GM10847 (cell line): Measurements from ENCODE around the gene EEPD1.

ENCODE experiments used
- POLR2A ChIP-seq: IDR thresholded peaks from 2 replicates; pipeline ENCODE4 v1.6.1; 2011; ENCODE audit not compliant: insufficient read length; ENCODE audit errors: extremely low read depth

The EEPD1 gene

DNA sequence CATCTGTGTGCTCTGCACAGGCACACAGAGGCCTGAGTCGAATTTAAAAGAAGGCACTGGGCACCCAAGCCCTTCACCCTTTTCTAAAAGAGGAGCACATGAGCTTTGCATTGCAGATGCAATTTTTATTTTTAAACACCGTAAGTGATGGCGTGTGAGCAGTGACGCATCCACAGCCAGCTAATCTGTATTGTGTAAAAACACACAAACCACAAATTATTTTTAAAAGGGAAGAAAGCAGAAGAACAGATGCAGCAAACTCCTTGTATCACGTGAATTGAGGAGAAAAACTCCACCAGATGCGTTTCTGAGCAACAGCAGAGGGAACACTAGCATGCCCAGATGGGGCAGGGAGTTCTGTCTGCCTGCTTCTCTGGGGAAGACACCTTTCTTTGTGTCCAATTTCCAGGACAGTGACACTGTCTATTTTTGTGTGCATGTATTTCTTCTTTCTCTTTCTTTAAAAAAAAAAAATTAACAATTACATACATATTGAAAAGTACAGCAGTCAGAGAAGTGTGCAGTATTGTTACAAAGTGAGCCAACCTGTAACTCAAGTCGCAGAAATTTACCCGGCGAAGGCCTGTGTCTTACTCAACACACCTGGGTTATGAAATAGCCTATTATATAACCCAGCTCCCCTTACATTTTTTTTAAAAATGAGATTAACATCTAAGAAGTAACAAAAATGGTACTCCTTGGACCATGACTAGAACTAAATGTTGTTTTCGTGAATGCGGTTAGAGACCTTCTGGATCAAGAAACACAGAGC, 39.2 kb downstream of the EEPD1 start:
- TF ChIP-seq POLR2A: no peak

DNA sequence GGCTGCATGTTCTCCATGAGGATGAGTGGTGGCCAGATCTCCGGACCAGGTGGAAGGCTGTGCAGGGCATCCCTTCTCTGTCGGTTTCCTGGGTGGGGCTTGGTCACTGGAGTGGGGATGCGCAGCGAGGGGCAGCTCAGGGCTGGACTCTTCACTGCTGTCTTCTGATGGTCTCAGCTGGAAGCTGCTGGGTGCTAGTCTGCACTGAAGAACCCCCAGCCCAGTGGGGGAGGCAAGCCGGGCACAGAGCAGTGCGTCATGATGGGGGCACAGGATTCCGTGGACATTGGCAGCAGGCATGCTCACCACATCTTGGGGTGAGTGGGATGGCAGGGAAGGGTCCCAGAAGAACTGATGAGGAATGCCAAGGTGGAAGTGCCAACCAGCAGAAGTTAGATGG, 39.8 kb downstream of the EEPD1 start:
- TF ChIP-seq POLR2A: no peak

DNA sequence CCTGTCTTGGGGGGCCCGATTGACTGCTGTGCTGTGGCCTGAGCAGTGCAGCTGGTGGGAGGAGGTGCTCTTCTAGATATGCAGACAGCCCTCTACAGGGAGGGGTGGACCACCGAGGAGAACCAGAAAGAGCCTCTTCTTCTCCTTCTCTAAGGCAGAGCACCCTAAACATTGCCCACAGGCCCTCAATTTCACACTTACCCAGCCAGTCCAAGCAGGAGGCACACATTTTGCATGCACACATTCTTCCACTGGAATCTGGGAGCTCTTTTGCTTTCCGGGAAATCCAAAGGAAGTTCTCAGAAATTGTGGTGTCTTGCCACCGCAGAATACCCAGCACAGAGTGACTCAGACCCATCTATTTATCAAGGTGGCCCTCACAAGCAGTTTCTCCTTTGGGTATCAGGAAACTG, 45.8 kb downstream of the EEPD1 start:
- no peak for TF ChIP-seq POLR2A

DNA sequence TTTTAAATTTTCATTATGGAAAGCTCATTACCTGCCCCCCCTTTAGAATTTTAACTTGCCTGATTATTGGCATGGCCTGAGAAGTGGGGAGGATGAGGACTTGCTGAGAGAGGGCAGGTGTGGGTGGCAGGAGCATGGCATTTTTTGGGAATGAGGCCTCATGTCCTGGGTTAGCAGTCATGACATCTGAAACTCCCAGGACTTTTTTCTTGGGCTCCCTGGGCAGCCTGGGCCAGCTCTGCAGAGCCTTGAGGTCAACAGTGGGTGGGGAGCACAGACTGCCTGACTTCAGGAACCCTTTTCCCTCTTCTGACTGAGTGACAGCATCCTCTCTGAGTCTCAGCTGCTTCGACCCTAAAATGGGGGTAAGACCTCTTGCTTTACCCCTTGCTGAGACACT, 46.3 kb downstream of the EEPD1 start:
- TF ChIP-seq POLR2A: no peak

DNA sequence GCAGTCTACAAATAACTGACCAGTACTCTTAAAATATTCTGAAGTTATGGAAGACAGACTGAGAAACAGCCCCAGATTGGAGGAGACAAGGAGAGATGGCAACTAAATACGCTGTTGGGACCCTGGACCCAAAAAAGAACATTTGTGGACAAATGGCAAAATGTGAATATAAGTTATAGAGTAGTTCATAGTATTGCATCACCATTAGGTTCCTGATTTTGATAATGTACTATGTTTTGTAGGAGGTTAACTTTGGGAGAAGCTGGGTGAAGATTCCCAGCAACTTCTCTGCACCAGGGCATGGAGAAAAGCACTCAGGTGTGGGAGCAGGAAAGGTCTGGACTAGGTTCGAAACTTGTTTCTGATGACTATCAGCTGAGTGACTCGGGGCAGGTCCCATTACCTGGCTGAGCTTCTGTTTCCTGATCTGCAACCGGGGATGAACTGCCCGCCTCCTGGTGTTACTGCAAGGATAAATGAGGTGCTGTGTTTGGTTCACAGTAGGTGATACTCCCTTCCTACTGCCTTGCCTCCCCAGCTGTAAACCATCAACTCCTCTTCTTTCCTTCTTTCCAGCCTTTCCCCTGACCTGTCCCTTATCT, 48.2 kb downstream of the EEPD1 start:
- TF ChIP-seq POLR2A: no peak

DNA sequence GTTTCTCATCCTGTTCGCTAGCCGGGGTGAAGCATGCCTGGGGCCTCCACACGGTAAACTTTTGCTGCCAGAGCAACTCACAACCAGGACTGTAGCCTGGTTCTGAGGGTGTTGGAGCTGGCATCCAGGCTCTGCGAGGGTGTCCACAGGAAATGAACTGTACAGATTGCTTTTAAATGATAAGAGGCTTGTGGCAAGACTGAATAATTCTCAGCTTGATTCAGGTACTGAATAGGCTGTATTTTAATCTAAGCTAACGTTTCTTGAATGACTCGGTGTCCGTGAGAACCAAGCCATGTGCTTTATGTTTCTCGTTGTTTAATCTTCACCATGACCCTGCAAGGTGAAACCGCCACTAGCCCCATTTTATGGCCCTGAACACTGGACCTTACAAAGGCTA, 49.3 kb downstream of the EEPD1 start:
- TF ChIP-seq POLR2A: no peak

DNA sequence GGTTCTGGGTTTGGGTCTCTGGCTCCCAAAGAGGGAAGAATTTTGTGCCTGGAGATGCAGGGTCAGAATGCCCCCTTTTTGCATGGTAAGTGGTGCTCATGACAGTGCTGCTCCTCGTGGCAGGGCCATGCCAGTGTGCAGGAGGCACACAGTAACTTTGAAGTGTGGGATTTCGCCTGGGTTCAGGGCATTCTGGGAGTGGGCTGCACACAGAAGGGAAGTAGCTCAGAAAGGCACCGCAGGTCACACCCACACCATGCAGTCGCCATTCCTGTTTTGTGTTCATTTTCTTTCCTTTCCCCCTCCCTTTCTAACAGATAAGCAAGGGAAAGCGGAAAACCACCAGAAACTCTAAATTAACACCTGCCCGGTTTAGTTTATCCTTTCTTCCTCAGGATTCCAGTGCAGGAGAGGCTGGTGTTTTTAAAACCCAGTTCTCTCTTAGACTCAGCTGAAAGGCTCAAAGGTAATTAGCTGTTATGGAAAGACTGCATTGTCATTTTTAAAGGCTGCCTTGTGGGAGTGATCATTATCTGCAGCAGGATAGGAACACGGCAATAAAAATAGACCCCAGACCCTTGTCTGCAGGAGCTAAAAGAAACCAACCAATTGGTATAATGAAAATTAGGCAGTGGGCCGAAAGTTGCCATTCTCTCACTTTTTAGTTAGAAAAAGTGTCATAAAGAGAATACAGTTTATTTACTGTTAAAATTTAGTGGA, 50.2 kb downstream of the EEPD1 start:
- TF ChIP-seq POLR2A: no peak

DNA sequence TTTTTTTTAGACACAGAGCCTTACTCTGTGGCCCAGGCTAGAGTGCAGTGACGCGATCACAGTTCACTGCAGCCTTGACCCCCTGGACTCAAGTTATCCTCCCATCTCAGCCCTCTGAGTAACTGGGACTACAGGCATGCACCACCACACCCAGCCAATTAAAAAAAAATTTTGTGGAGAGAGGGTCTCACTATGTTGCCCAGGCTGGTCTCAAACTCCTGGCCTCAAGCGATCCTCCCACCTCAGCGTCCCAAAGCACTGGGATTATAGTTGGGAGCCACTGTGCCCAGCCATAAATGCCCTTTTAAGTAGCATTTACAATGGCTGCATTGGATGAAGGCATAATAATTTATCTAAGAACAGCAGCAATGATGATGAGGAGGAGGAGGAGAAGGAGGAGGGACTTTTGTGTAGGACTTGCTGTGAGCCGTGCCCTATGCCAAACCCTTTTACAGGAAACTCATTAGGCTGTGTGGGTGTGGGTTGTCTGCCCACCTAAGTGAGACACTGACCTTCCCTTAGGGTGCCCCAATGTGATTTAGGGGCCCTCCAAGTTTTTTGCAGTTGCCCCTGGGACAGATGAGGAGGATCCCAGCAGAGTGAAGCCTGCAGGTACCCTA, 51.1 kb downstream of the EEPD1 start:
- no peak for TF ChIP-seq POLR2A

DNA sequence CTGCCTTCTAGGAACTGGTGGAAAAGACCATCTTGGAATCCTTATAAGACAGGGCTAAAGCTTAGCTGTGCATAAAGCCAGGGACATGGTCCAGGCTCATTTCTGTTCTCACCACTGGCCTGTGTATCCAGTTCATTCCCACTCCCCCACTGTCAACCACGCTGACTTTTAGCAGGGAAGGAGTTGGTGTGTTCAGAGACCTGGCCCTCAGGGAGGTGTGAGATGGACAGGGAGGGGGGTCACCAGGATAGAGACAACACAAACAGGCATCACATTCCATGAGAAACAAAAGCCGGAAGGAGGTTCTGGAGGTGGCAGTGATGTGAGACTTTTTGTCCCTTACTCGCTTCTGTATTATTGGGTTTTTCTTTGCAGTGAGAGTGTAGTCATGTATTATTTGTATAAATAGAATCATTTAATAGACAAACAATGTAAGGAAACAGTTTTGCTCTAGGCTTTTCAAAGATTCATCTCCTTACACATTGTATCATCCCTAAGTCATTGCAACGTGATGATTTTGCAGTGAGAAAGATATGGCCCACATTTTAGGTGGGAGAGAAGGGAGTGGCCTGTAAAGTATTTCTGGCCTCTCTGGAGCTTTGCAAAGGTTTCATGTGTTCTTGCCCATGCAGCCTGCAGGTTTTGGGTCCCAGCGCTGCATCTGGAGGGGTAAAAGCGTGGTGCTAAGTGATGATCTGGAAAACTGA, 52.0 kb downstream of the EEPD1 start:
- no peak for TF ChIP-seq POLR2A

DNA sequence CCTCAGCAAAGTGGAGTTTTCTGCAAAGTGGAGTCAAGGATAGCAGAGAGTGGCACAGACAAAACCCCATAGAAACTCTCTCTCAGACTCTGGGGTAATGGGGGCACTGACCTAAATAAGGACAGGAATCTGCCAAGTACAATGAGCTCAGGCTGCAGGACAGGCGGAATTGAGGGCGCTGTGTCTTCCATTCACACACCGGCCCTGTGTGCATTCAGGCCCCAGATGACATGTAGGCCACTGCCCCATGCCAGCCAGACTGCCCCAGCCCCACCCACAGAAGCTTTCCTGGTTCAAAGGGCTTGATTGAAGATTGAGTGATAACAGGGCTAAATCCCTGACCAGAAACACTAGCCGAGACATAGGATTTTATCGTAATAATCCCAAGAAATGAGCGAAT, 52.7 kb downstream of the EEPD1 start:
- no peak for TF ChIP-seq POLR2A

DNA sequence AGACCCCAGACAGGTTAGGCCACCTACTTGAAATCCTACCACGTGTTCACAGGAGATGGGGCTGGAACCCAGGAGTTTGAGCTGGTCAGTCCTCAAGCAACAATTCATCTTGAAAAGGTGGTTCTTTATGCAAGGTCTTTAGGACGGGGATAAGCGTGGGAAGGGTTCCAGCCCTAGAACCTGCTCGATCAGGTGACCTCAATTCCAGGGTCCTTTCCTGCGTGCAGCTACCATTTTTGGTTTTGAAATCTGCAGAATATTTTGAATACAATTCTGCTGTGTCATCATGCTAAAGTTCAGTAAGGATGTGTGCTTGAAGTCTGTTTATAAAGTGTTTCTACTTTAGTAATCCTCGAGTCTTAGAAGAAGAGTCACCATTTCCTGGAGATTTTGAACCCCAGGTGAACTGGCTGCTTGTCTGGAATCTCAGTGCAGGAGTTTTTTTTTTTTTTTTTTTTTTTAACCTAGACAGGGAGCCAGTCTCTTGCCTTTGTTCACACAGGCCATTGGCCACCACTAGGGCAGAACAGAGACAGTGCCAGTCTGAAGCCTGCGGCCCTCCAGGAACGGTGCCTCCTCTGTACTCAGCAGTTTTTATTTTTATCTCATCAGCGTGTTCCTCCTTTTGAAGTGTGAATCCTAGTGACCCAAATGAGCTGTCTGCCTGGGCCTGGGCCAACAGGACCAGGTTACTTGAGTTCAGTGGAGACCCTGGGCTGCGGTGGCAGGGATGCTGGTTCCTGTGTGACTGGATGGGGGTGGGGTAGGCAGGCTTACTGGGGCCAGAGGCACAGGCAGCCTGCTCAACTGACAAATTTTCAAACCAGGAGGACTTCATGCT, 54.6 kb downstream of the EEPD1 start:
- no peak for TF ChIP-seq POLR2A

DNA sequence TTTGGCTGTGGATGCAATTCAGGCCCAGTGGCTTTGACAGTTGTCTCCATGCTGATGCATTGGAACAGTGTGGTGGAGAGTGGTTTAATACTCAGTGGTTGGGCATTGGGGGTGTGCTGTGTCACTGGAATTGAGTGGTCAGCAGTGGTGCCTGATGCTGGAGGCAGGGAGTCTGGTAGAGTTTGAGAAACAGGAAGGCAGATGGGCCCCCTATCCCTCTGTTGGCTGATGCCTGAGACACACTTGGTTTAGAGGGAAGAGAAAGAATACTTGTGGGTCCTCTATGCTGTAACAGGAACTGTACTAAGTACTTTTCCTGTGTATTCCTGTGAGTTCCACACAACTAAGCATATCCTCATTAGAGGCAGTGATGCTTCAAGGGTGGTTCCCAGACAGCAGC, 55.4 kb downstream of the EEPD1 start:
- no peak for TF ChIP-seq POLR2A

DNA sequence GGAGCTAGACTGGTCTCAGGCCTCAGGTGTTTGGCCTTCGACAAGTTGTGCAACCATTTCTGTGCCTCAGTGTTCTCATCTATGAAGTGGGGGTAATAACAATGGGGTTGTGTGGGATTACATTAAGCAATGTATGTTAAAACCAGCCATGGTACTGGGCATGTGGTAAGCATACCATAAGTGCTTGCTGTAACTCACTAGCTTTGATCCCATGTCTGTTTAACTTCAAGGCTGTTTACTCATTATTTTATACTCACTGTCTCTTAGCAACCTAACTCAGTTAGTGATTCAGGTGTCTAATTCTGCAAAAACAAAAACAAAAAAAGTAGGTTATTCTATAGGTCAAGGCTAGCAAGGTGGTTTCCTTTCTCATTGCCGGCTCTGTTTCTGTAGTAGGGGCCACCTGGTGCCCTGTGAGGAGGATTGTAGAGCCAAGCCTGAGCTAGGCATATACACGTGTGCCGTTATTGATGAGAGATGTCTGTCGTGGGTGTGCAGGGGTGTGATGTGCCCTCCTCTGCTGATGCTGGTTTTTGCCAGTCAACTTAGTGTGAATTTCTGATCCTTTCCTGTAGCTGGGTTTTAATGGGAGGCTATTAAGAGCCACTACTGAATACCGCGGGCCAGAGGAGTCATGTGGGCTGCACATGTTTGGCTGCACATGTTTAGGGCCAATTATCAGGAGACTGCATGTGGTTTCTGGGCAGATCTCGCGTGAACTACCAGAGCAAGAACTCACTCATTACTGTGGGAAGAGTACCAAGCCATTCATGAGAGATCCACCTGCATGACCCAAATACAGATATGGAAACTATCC, 56.2 kb downstream of the EEPD1 start:
- no peak for TF ChIP-seq POLR2A

DNA sequence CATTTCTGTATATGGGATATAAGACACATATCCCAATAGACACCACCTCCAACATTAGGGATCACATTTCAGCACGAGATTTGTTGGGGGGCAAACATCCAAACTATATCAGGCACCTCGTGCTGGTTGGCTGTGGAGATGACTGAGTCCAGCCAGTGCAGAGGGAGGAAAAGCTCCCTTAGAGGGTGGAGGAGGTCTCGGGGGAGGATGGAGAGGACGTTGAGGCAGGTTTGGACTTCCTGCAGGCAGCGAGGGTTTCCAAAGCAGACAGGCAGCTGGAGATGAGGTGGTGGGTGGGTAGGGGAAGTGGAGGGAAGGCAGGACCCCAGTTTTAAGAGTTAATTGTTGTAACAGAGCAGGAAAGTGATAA, 56.7 kb downstream of the EEPD1 start:
- no peak for TF ChIP-seq POLR2A
